Uterus (tissue), 2 donors: Measurements from ENCODE around the gene ADRM1.

Experiments
- CTCF ChIP-seq, 4 experiments: fragments of 200-600 bp in 2 of 4; fragments of 450-650 bp in 2 of 4; sonication (generic) in 2 of 4; IDR thresholded peaks; one replicate each; pipeline ENCODE4 v1.5.1; 2016 to 2019; ENCODE audit warnings: antibody characterized with exemption in 4 of 4, mild to moderate bottlenecking in 2 of 4, moderate library complexity in 1 of 4
- POLR2A ChIP-seq, 2 donors: fragments of 450-650 bp; IDR thresholded peaks; one replicate each; pipeline ENCODE4 v1.6.1; 2016; ENCODE audit warnings: antibody characterized with exemption in 2 of 2, mild to moderate bottlenecking in 1 of 2, moderate library complexity in 1 of 2

DNA sequence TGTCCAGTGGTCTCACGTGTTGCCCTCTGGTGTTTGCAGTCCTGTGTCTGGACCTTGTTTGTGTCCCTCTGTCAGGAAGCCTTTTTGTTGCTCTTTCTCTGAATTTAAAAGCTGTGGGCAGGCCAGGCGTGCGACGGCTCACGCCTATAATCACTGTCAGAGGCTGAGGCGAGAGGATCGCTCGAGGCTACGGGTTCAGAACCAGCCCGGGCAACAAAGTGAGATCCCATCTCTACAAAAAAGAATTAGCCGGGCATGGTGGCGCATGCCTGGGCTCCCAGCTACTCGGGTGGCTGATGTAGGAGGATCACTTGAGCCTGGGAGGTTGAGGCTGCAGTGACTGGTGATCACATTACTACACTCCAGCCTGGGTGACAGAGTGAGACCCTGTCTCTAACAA, 35.9 kb upstream of the ADRM1 start:
- TF ChIP-seq CTCF (IDR thresholded peaks at IDR 0.05): no peak
- TF ChIP-seq POLR2A (IDR thresholded peaks at IDR 0.05): no peak
